ENCODE results near the gene PPP2R3C.
"Not testable (repeated sequence)": the region's sequence is repeated elsewhere in the genome, so short reads cannot be mapped to it uniquely, and the experiment has no call there.

PPP2R3C gene

DNA sequence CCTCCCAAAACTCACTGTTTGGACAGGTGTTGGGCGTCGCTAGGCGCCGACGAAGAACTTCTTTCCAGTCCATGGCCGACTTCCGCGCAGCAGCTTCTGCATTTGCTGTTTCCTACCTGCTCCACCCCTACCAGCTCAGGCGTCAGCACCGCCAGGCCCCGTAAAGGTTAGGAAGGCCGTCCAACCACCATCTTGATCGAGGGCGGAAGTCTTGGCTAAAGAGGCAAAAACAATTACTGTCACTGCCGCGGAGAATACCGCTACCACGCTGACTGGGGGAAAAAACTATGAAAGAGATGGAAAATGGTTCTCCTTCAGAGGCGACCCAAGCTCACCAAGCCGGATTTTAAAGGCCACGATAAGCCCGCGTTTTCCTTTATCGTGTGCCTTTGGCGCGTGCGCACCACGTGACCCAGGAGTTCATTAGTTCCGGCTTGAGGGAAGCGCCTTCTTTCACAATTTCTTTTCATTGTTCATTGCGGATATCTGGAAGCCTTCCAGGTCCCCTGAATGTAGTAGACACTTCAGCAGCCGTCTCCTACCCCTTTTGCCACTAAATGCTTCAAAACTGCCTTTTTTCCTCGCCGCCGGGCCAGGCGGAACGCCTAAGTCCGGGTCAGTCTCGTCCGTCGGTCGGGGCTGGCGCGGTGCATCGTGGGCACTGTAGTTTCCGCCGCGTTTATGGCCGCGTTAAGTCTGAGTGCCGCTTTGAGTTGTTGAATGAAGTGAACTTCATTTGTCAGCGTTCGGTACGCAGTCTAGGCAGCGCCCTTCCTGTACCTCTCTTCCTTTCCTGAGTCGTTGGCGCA, at the start of gene PPP2R3C, which contains the start of gene PRORP:
Gene PPP2R3C (minus strand): TSS at position 104 of the 809 bp plus-strand sequence. CDS start 31 bp downstream, at position 73.
Gene PRORP (plus strand): TSS at position 666 of the 809 bp plus-strand sequence. CDS start 694 bp downstream, outside the sequence.
- DNase-seq: peak; percentile 47 to 98 (median 94)

GRCh38 chr14:35167496-35167895, 45.7 kb upstream of the PPP2R3C start:
- no peak for DNase-seq

DNA sequence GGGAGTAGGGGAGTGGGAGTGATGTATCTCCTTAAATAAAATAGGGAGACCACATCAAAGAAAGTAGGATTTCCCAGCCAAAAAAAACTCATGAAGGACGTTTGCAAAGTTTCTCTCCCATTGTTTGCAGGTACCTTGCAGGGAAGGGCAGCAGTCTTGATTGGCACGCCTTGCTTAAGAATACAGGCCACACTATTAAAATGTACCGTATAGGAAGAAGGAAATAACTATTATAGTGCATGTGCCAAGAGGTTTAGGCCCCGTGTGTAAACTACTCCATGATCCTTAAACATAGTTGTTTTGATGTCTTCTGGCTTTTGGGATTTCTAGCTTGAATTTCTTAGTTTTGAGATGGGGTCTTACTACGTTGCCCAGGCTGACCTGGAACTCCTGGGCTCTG, 43.1 kb upstream of the PPP2R3C start:
- DNase-seq: no peak

GRCh38 chr14:35163384-35163783, 41.6 kb upstream of the PPP2R3C start:
- no peak for DNase-seq

GRCh38 chr14:35161231-35161630, 39.4 kb upstream of the PPP2R3C start:
- DNase-seq: no peak

DNA sequence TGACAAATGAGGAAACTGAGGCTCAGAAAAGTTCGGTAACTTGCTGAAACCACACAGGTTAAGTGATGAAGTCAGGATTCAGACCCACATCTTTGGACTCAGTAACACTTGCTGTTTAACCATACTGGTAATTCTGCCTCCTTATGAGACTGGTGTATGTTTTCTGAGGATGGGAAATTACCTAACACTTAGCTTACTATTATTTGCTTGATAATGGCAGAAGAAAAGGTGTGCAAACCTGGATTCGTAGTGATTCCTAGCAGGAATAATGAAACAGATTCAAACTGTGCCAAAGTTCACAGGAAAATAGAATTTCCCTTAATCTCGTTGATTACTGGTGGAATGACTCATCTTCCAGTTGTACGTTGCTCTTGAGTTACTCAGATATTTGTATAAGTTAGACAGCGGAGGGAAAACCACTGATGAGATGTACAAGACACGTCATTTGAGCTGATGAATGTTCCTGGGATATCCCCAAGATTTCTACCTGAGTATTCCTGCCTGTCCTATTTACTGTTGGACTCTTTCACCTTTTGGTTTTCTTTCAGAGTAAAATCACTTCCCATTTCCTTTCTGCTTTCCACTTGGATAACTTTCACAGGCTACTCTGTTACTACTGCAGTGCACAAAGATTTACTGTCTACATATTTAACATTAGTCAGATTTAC, 38.1 kb upstream of the PPP2R3C start:
- no peak for DNase-seq

DNA sequence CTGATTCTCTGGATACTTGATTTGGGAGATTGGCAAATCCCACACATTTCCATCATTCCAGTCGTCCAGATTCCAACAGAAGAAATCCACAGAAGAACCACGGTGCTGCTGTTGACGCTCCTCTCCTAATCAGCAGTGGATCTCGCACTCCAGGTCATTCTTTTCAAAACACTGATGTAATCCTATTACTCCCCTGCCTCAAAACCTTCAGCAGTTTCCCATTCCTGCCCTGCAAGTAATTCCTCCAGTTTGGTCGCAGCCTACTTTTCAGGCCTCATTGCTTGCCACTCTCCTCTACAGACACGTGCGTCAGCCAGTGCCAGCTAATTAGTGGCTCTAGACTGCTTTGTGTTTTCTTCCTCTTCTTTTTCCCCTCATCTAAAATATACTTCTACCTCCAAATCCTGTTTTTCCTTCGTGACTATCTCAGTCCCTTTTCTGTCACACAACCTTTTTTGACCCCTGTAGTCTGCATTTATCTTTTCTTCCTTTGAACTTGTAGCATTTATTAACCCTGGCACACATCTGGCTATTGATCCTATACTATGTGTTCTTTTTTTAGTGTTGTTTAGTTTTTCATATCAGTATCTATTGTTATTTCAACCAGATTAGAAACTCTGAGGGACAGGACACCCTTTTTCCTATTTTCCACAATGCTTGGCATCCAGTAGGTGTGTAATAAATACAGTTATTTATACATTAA, 37.3 kb upstream of the PPP2R3C start:
- DNase-seq: no peak

- no peak for DNase-seq
Observed at GRCh38 chr14:35158491-35158890, 36.7 kb upstream of the PPP2R3C start.

DNA sequence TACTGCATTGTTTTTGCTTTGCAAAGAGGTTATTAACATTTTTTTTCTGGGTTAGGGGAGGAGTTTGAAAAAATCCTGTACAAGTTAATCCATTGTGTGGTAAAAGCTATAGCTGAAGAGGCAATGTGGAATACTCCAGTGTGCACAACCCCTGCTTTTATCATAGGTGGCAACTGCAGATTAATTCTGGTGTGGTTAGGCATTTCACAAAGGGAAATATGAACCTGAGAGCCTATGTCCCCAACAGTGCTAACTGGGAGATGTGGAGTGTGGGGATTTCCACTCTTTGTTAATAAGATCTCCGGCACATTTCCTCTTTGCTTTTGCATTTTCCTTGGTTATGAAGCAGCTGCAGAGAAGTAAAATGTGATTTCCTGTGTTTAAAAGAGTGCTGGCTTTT, 34.2 kb upstream of the PPP2R3C start:
- DNase-seq: no peak

DNA sequence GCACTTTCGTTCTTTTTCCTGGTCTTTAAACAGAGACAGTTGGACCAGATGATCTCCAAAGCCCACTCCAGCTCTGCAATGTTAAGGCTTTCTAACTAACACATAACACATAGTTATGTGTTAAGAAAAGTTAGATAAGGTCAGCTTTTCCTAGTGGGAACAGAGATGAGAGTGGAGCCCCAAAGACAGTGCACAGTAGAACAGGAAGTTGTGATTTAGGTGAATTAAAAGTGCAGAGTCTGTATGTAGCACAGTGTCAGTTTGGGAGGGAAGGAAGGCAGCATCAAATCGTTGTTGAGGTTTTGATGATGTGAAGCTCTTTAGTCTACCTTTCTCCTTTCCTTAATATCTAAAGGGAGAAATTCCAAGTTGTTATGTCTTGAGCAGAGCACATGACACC, 32.2 kb upstream of the PPP2R3C start:
- no peak for DNase-seq

DNA sequence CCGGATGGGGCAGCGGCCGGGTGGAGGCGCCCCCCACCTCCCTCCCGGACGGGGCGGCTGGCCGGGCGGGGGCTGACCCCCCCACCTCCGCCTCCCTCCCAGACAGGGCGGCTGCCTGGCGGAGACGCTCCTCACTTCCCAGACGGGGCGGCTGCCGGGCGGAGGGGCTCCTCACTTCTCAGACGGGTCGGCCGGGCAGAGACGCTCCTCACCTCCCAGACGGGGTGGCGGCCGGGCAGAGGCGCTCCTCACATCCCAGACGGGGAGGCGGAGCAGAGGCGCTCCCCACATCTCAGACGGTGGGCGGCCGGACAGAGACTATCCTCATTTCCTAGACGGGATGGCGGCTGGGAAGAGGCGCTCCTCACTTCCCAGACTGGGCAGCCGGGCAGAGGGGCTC, 30.7 kb upstream of the PPP2R3C start:
- not testable (repeated sequence) for DNase-seq

GRCh38 chr14:35149239-35149638, 27.4 kb upstream of the PPP2R3C start:
- DNase-seq: no peak

- no peak for DNase-seq
Observed at GRCh38 chr14:35147711-35148110, 25.9 kb upstream of the PPP2R3C start.

- DNase-seq: no peak
Observed at GRCh38 chr14:35147186-35147585, 25.4 kb upstream of the PPP2R3C start.

- no peak for DNase-seq
Observed at GRCh38 chr14:35146711-35147149, 24.9 kb upstream of the PPP2R3C start.

GRCh38 chr14:35144029-35144428, 22.2 kb upstream of the PPP2R3C start:
- no peak for DNase-seq

DNA sequence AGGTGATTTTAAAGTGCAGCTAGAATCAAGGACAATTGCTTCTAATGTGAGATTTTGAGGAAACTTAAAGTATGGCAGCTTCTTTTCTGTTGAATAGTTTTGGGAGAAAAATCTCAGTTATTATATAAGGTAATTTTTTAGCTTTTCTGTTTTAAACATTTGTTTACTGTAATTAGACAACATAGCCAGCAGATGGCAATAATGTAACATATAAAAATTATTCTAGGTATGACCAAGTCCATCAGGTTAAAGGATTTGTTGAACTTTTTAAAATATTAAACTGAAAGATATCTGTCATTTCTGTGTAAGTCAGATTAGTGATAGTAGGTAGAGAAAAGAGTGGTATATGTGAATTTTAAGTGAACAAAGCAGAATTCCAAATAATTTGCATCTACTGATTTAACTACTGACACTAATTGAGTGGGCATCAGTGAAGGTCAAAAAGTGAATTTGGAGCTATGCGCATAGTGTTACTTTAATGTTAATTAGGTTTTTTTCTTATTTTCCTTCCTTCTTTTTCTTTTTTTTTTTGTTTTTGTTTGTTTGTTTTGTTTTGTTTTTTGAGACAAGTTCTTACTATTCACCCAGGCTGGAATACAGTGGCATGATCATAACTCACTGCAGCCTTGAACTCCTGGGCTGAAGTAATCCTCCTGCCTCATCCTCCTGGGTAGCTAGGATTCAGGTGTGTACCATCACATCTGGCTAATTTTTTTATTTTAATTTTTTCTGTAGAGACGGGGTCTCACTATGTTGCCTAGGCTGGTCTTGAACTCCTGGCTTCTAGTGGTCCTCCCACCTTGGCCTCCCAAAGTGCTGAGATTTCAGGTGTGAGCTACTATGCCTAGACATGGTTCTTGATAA, 19.2 kb upstream of the PPP2R3C start:
- peak in 1 of 14 donors; percentile 16 for DNase-seq

DNA sequence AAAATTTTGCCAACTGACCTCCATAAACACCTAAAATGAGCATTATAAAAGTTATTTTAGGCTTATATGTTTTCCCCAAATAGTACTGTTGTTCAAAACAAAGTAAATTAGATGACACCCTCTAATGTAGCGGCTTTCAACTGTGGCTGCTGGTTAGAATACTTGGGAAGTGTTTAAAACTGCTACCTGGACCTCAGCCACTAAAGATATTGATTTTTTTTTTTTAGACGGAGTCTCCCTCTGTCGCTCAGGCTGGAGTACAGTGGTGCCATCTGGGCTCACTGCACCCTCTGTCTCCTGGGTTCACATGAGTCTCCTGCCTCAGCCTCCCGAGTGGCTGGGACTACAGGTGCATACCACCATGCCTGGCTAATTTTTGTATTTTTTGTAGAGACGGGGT, 16.8 kb upstream of the PPP2R3C start:
- DNase-seq: no peak

GRCh38 chr14:35134329-35135123, 12.7 kb upstream of the PPP2R3C start:
- peak in 2 of 14 donors; percentile 3 to 11 for DNase-seq

DNA sequence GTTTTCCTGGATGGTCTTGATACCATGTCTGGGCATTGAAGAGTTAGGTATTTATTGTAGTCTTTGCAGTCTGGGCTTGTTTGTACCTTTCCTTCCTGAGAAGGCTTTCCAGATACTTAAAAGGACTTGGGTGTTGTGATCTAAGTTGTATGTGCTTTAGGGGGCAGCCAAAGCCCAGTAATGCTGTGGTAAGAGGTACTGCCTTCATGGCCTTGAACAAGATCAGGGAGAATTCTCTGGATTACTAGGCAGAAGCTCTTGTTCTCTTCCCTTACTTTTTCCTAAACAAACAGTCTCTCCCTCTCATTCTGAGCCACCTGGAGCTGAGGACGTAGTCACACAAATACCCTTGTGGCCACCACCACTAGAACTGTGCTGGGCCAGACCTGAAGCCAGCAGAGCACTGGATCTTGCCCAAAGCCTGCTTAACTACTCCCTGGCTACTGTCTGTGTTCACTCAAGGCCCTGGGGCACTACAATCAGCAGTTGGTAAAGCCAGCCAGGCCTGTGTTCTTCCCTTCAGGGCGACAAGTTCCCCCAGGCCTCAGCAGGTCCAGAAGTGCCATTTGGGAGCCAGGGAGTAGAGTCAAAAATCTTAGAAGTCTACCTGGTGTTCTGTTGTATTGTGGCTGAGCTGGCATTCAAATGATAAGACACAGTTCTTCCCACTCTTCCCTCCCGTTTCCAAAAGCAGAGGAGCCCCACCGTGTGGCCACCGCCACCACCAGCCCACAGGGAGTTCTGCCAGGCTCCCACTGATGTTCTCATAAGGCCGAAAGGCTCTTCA, 11.9 kb upstream of the PPP2R3C start:
- peak in 1 of 14 donors; percentile 7 for DNase-seq
